H9 (cell line): ENCODE measurements around the gene NET1. TPM values are rescaled to one million over a fixed set of nuclear protein-coding genes. Genes with fewer than 3 reads are reported as not detected.

Source experiments
- DNase-seq: peaks from one replicate; pipeline ENCODE4 v3.0.0-alpha.2; 2017
- H2AFZ ChIP-seq: one replicate; pipeline ENCODE4 v1.6.1; 2013; ENCODE audit warnings: mild to moderate bottlenecking, low read length, control low read depth, moderate library complexity
- H2AK5ac ChIP-seq: 2 replicates; pipeline ENCODE4 v1.6.1; 2013; ENCODE audit warnings: low read length, control low read depth, mixed read lengths; ENCODE audit not compliant: insufficient read length
- H2BK120ac ChIP-seq: one replicate; pipeline ENCODE4 v1.6.1; 2013; ENCODE audit warnings: low read depth, mild to moderate bottlenecking, low read length, control low read depth, inconsistent platforms; ENCODE audit not compliant: poor library complexity, severe bottlenecking
- H2BK12ac ChIP-seq: 2 replicates; pipeline ENCODE4 v1.6.1; 2013; ENCODE audit warnings: low read length, control low read depth, mixed read lengths, low read depth; ENCODE audit not compliant: insufficient read length
- H2BK15ac ChIP-seq: 2 replicates; pipeline ENCODE4 v1.6.1; 2013; ENCODE audit warnings: low read depth, low read length, control low read depth
- H2BK20ac ChIP-seq: one replicate; pipeline ENCODE4 v1.6.1; 2013; ENCODE audit warnings: low read depth, mild to moderate bottlenecking, low read length, control low read depth, inconsistent platforms; ENCODE audit not compliant: poor library complexity, severe bottlenecking
- H2BK5ac ChIP-seq: 2 replicates; pipeline ENCODE4 v1.6.1; 2013; ENCODE audit warnings: low read length, control low read depth, mixed read lengths; ENCODE audit not compliant: insufficient read length
- H3K14ac ChIP-seq: 2 replicates; pipeline ENCODE4 v1.6.1; 2013; ENCODE audit warnings: low read length, control low read depth; ENCODE audit not compliant: insufficient read depth
- H3K18ac ChIP-seq: 2 replicates; pipeline ENCODE4 v1.6.1; 2013; ENCODE audit warnings: low read depth, mild to moderate bottlenecking, mixed read lengths, low read length, control low read depth; ENCODE audit not compliant: insufficient read length
- H3K23ac ChIP-seq: 2 replicates; pipeline ENCODE4 v1.6.1; 2013; ENCODE audit warnings: low read length, control low read depth, mixed read lengths, low read depth; ENCODE audit not compliant: insufficient read length
- H3K23me2 ChIP-seq: 2 replicates; pipeline ENCODE4 v1.6.1; 2013; ENCODE audit warnings: low read depth, mild to moderate bottlenecking, mixed read lengths, low read length, control low read depth; ENCODE audit not compliant: insufficient read length, poor library complexity, severe bottlenecking
- H3K27ac ChIP-seq: 2 replicates; pipeline ENCODE4 v1.5.1; 2013; ENCODE audit warnings: low read length, control low read depth, mixed read lengths, low read depth; ENCODE audit not compliant: insufficient read length
- H3K27me3 ChIP-seq: 2 replicates; pipeline ENCODE4 v1.6.1; 2013; ENCODE audit warnings: low read length, control low read depth, inconsistent platforms; ENCODE audit not compliant: insufficient read depth
- H3K4ac ChIP-seq: 2 replicates; pipeline ENCODE4 v1.6.1; 2013; ENCODE audit warnings: low read depth, mild to moderate bottlenecking, control low read depth, inconsistent platforms, low read length, moderate library complexity
- H3K4me1 ChIP-seq: 2 replicates; pipeline ENCODE4 v1.6.1; 2013; ENCODE audit warnings: low read length, control low read depth, inconsistent platforms; ENCODE audit not compliant: insufficient read depth
- H3K4me2 ChIP-seq: 2 replicates; pipeline ENCODE4 v1.6.1; 2013; ENCODE audit warnings: low read length, control low read depth, mixed read lengths; ENCODE audit not compliant: insufficient read length, insufficient read depth
- H3K56ac ChIP-seq: 2 replicates; pipeline ENCODE4 v1.6.1; 2013; ENCODE audit warnings: low read depth, mild to moderate bottlenecking, mixed read lengths, low read length, control low read depth; ENCODE audit not compliant: insufficient read length
- H3K79me1 ChIP-seq: 2 replicates; pipeline ENCODE4 v1.6.1; 2013; ENCODE audit warnings: low read depth, mild to moderate bottlenecking, moderate library complexity, low read length, control low read depth, inconsistent platforms; ENCODE audit not compliant: insufficient read depth, poor library complexity, severe bottlenecking
- H3K79me2 ChIP-seq: 2 replicates; pipeline ENCODE4 v1.6.1; 2013; ENCODE audit warnings: low read length, control low read depth, inconsistent platforms; ENCODE audit not compliant: insufficient read depth
- H3K9ac ChIP-seq: 2 replicates; pipeline ENCODE4 v1.6.1; 2013; ENCODE audit warnings: low read length, control low read depth, mixed read lengths; ENCODE audit not compliant: insufficient read length; ENCODE audit errors: extremely low read depth
- H3K9me3 ChIP-seq: one replicate; pipeline ENCODE4 v1.6.1; 2013; ENCODE audit warnings: low read depth, low read length, inconsistent platforms; ENCODE audit not compliant: control insufficient read depth
- H3T11ph ChIP-seq: one replicate; pipeline ENCODE4 v1.6.1; 2013; ENCODE audit warnings: mild to moderate bottlenecking, low read length, control low read depth, inconsistent platforms
- H4K20me1 ChIP-seq: one replicate; pipeline ENCODE4 v1.6.1; 2013; ENCODE audit not compliant: control insufficient read depth, insufficient read length, insufficient read depth
- H4K5ac ChIP-seq: 2 replicates; pipeline ENCODE4 v1.6.1; 2013; ENCODE audit warnings: low read depth, mild to moderate bottlenecking, mixed read lengths, low read length, control low read depth; ENCODE audit not compliant: insufficient read length
- H4K8ac ChIP-seq: replicated peaks from 2 replicates; pipeline ENCODE4 v1.6.1; 2013; ENCODE audit warnings: low read length, control low read depth, mixed read lengths, low read depth; ENCODE audit not compliant: insufficient read length
- H4K91ac ChIP-seq: 2 replicates; pipeline ENCODE4 v1.6.1; 2013; ENCODE audit warnings: low read depth, mild to moderate bottlenecking, moderate library complexity, mixed read lengths, low read length, control low read depth; ENCODE audit not compliant: insufficient read length
- H3K27ac Mint-ChIP-seq, 3 experiments: 2 replicates in 2 of 3; 3 replicates in 1 of 3; pipeline ENCODE4 v1.8.0; 2020 to 2021; ENCODE audit warnings: mixed read lengths in 3 of 3, mild to moderate bottlenecking in 1 of 3, moderate library complexity in 1 of 3
- H3K27me3 Mint-ChIP-seq: 2 replicates; pipeline ENCODE4 v1.8.0; 2021; ENCODE audit warnings: low read depth, mild to moderate bottlenecking, moderate library complexity, mixed read lengths
- H3K36me3 Mint-ChIP-seq, 3 experiments: 2 replicates in 2 of 3; 3 replicates in 1 of 3; pipeline ENCODE4 v1.8.0; 2020 to 2021; ENCODE audit warnings: low read depth in 3 of 3, mixed read lengths in 3 of 3; ENCODE audit not compliant: insufficient read depth in 1 of 3
- H3K4me1 Mint-ChIP-seq, 2 experiments: 2 replicates each; pipeline ENCODE4 v1.8.0; 2020; ENCODE audit warnings: mixed read lengths in 2 of 2
- H3K4me3 Mint-ChIP-seq, 2 experiments: 2 replicates in 1 of 2; 3 replicates in 1 of 2; pipeline ENCODE4 v1.8.0; 2020 to 2021; ENCODE audit warnings: mild to moderate bottlenecking in 2 of 2, mixed read lengths in 2 of 2, moderate library complexity in 1 of 2
- H3K9me3 Mint-ChIP-seq, 2 experiments: 2 replicates in 1 of 2; 3 replicates in 1 of 2; pipeline ENCODE4 v1.8.0; 2020; ENCODE audit warnings: mild to moderate bottlenecking in 2 of 2, mixed read lengths in 2 of 2, moderate library complexity in 1 of 2
- WGBS: extraction: QIAGEN DNeasy Blood & Tissue Kit; methylation state at CpG from one replicate; pipeline ENCODE4 v1.1.7; 2013; ENCODE audit warnings: missing lambda C conversion rate, low lambda C conversion rate, mixed read lengths; ENCODE audit not compliant: insufficient read length; ENCODE audit errors: extremely low coverage; 5-methylcytosine and 5-hydroxymethylcytosine counted together
- total RNA-seq: library from RNA; stranded (reverse); gene quantifications from 2 replicates; pipeline ENCODE4 v1.2.1, GENCODE V29; 2021
- TF ChIP-seq, protein P1 (sequence below): fragments of 200-600 bp; sonication (generic); conservative IDR thresholded peaks from 3 replicates; pipeline ENCODE4 v1.8.0; 2021; ENCODE audit warnings: antibody characterized with exemption, mild to moderate bottlenecking

Gene NET1
- total RNA-seq, 1 experiment from 2014 or later = 50.6 TPM

GRCh38 chr10:5395168-5395567, 17.2 kb upstream of the NET1 start:
- Histone ChIP-seq H3K9me3 (peaks cover 13% of the 10 kb centered on the region), H4K91ac (no peak overlapping the region), H3K4me1 (no peaks in the 10 kb centered on the region), H3K4ac (no peak overlapping the region), H2AK5ac (no peak overlapping the region), H2BK12ac (no peak overlapping the region), H2BK120ac (no peak overlapping the region), H3K4me2 (no peak overlapping the region), H3T11ph (no peak overlapping the region), H3K79me2 (no peaks in the 10 kb centered on the region), H2BK20ac (no peak overlapping the region), H3K27ac (no peak overlapping the region), H3K9ac (no peak overlapping the region), H2BK15ac (no peak overlapping the region), H4K5ac (no peak overlapping the region), H3K27me3 (no peaks in the 10 kb centered on the region), H2BK5ac (no peak overlapping the region), H3K56ac (no peak overlapping the region), H4K20me1 (no peaks in the 10 kb centered on the region), H2AFZ (no peak overlapping the region), H3K23ac (no peak overlapping the region), H3K23me2 (no peaks in the 10 kb centered on the region), H3K18ac (no peak overlapping the region), H3K14ac (no peak overlapping the region), H4K8ac (no peak overlapping the region), H3K79me1 (no peaks in the 10 kb centered on the region)
- no peak overlapping the region for H3K27ac Mint-ChIP-seq
- no peak overlapping the region for H3K4me3 Mint-ChIP-seq
- H3K36me3 Mint-ChIP-seq = peaks cover 8 to 27% (median 22%) of the 10 kb centered on the region in 3 experiments
- WGBS = no CpG with 5 or more reads among the region's 18 CpGs
- H3K4me1 Mint-ChIP-seq = peaks cover 4% of the 10 kb centered on the region in 2 experiments; a peak in 3 of 4 replicates
- TF ChIP-seq, protein P1, sequence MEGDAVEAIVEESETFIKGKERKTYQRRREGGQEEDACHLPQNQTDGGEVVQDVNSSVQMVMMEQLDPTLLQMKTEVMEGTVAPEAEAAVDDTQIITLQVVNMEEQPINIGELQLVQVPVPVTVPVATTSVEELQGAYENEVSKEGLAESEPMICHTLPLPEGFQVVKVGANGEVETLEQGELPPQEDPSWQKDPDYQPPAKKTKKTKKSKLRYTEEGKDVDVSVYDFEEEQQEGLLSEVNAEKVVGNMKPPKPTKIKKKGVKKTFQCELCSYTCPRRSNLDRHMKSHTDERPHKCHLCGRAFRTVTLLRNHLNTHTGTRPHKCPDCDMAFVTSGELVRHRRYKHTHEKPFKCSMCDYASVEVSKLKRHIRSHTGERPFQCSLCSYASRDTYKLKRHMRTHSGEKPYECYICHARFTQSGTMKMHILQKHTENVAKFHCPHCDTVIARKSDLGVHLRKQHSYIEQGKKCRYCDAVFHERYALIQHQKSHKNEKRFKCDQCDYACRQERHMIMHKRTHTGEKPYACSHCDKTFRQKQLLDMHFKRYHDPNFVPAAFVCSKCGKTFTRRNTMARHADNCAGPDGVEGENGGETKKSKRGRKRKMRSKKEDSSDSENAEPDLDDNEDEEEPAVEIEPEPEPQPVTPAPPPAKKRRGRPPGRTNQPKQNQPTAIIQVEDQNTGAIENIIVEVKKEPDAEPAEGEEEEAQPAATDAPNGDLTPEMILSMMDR = no peak
- H3K27me3 Mint-ChIP-seq = no peaks in the 10 kb centered on the region
- H3K9me3 Mint-ChIP-seq = peaks cover 34 to 39% of the 10 kb centered on the region in 2 experiments
- DNase-seq = no peak
